ENCODE measurements around the gene NME1. TPM values are rescaled to one million over a fixed set of nuclear protein-coding genes. Genes with fewer than 3 reads are reported as not detected.

Gene NME1
- total and polyA plus RNA-seq, 9 of the 15 experiments (the other 6 are each of a cell fraction or from before 2014, with no cell fraction given) = 449 to 1,588 (median 604) TPM

- Histone ChIP-seq H3K9me3 (replicated peaks; ENCODE audit: control insufficient read depth, insufficient read depth, low read depth, low read length) (no peaks in the 10 kb centered on the region), H3K9ac (ENCODE audit: insufficient read depth in 1 of 2, low read depth in 2 of 2, low read length in 2 of 2) (no peak overlapping the region), H3K4me1 (replicated peaks in 1 of 2; ENCODE audit: control insufficient read depth in 2 of 2, insufficient read depth in 2 of 2, low read length in 2 of 2) (no peaks in the 10 kb centered on the region), H3K4me2 (ENCODE audit: insufficient read depth, low read length) (no peak overlapping the region), H3K79me2 (ENCODE audit: control insufficient read depth, insufficient read depth, low read length) (no peaks in the 10 kb centered on the region), H2AFZ (ENCODE audit: low read depth, low read length) (no peak overlapping the region), H3K27ac (ENCODE audit: extremely low read depth, low read depth, low read length) (no peak overlapping the region), H3K9me1 (ENCODE audit: control insufficient read depth, insufficient read depth, low read length) (peaks cover 4% of the 10 kb centered on the region), H3K36me3 (ENCODE audit: control insufficient read depth, insufficient read depth, low read length) (peaks cover 68% of the 10 kb centered on the region), H3K27me3 (ENCODE audit: control insufficient read depth in 2 of 2, insufficient read depth in 2 of 2, low read length in 2 of 2) (no peaks in the 10 kb centered on the region), H4K20me1 (replicated peaks; ENCODE audit: control insufficient read depth, insufficient read depth, low read length) (no peaks in the 10 kb centered on the region), H3K4me3 (no peak overlapping the region)
- 58% methylated on average over 2 of the region's 2 CpGs for WGBS (ENCODE audit: insufficient coverage, low coverage, missing lambda C conversion rate)
- DNase-seq (ENCODE audit: extremely low read depth in 1 of 4, low spot score in 3 of 4) (no peak), FAIRE-seq (no peak), ATAC-seq (no peak)
- TF ChIP-seq ZNF316 (IDR thresholded peaks at IDR 0.05) (peak; percentile 58), C11orf30 (IDR thresholded peaks at IDR 0.05; ENCODE audit: low read depth) (peak; percentile 37; the same call in 1 of the 2 replicates), ZNF232 (CRISPR knock-in tag; IDR thresholded peaks at IDR 0.05) (no peak), ZBTB34 (CRISPR knock-in tag; IDR thresholded peaks at IDR 0.05) (no peak), CTCF (IDR thresholded peaks at IDR 0.05 in 2 of 3, conservative IDR thresholded peaks at IDR 0.05 in 1 of 3; ENCODE audit: insufficient read depth in 2 of 3, low read depth in 1 of 3, low read length in 3 of 3) (no peak), TCFL5 (CRISPR knock-in tag; conservative IDR thresholded peaks at IDR 0.05) (no peak), RUNX1 (IDR thresholded peaks at IDR 0.05; ENCODE audit: low read depth) (no peak)
- TF ChIP-seq, protein P1, sequence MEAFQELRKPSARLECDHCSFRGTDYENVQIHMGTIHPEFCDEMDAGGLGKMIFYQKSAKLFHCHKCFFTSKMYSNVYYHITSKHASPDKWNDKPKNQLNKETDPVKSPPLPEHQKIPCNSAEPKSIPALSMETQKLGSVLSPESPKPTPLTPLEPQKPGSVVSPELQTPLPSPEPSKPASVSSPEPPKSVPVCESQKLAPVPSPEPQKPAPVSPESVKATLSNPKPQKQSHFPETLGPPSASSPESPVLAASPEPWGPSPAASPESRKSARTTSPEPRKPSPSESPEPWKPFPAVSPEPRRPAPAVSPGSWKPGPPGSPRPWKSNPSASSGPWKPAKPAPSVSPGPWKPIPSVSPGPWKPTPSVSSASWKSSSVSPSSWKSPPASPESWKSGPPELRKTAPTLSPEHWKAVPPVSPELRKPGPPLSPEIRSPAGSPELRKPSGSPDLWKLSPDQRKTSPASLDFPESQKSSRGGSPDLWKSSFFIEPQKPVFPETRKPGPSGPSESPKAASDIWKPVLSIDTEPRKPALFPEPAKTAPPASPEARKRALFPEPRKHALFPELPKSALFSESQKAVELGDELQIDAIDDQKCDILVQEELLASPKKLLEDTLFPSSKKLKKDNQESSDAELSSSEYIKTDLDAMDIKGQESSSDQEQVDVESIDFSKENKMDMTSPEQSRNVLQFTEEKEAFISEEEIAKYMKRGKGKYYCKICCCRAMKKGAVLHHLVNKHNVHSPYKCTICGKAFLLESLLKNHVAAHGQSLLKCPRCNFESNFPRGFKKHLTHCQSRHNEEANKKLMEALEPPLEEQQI (IDR thresholded peaks at IDR 0.05) = no peak
- intact Hi-C loops (cut with micrococcal nuclease) = no loop called here
- CTCF ChIA-PET (ENCODE audit: low intra/inter-chr PET ratio) = no interaction called here
- POLR2A ChIA-PET = no interaction called here
- in situ Hi-C loops (cut with MboI) = no loop called here
- BruUV-seq (replicated peaks) = no TSS peak
Observed at GRCh38 chr17:51191895-51192294, 38.5 kb downstream of the NME1 start.

Data from K562 (cell line).